Measurements from ENCODE around the gene SLC7A14. TPM values are rescaled to one million over a fixed set of nuclear protein-coding genes. Genes with fewer than 3 reads are reported as not detected.

SLC7A14 gene
- total and polyA plus RNA-seq, 10 of the 15 experiments (the other 5 are each of a cell fraction or from before 2014, with no cell fraction given) = not detected

- no peak for TF ChIP-seq BRCA1 (IDR thresholded peaks at IDR 0.05; ENCODE audit: low read depth, low read length)
- TF ChIP-seq RUNX3 (IDR thresholded peaks at IDR 0.05; ENCODE audit: low read length) = no peak
- peak; percentile 31; the same call in 1 of the 2 replicates for TF ChIP-seq ZNF24 (IDR thresholded peaks at IDR 0.05)
- no peak for TF ChIP-seq ASH2L (IDR thresholded peaks at IDR 0.05; ENCODE audit: borderline replicate concordance, low read depth)
- TF ChIP-seq, protein P1, sequence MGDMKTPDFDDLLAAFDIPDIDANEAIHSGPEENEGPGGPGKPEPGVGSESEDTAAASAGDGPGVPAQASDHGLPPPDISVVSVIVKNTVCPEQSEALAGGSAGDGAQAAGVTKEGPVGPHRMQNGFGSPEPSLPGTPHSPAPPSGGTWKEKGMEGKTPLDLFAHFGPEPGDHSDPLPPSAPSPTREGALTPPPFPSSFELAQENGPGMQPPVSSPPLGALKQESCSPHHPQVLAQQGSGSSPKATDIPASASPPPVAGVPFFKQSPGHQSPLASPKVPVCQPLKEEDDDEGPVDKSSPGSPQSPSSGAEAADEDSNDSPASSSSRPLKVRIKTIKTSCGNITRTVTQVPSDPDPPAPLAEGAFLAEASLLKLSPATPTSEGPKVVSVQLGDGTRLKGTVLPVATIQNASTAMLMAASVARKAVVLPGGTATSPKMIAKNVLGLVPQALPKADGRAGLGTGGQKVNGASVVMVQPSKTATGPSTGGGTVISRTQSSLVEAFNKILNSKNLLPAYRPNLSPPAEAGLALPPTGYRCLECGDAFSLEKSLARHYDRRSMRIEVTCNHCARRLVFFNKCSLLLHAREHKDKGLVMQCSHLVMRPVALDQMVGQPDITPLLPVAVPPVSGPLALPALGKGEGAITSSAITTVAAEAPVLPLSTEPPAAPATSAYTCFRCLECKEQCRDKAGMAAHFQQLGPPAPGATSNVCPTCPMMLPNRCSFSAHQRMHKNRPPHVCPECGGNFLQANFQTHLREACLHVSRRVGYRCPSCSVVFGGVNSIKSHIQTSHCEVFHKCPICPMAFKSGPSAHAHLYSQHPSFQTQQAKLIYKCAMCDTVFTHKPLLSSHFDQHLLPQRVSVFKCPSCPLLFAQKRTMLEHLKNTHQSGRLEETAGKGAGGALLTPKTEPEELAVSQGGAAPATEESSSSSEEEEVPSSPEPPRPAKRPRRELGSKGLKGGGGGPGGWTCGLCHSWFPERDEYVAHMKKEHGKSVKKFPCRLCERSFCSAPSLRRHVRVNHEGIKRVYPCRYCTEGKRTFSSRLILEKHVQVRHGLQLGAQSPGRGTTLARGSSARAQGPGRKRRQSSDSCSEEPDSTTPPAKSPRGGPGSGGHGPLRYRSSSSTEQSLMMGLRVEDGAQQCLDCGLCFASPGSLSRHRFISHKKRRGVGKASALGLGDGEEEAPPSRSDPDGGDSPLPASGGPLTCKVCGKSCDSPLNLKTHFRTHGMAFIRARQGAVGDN (IDR thresholded peaks at IDR 0.05) = no peak
- TF ChIP-seq CHD2 (IDR thresholded peaks at IDR 0.05; ENCODE audit: borderline replicate concordance, low read depth, low read length) = no peak
- no peak for TF ChIP-seq CREM (IDR thresholded peaks at IDR 0.05; ENCODE audit: low read depth)
- no peak for TF ChIP-seq SRF (IDR thresholded peaks at IDR 0.05; ENCODE audit: low read depth in 2 of 2, low read length in 2 of 2)
- no peak for TF ChIP-seq NR2C1 (IDR thresholded peaks at IDR 0.05)
- peak; percentile 90 for TF ChIP-seq RAD21 (IDR thresholded peaks at IDR 0.05; ENCODE audit: insufficient read depth, low read depth, low read length)
- peak; percentile 92 for TF ChIP-seq SMC3 (IDR thresholded peaks at IDR 0.05; ENCODE audit: borderline replicate concordance, low read length)
These were observed 175.3 kb downstream of the SLC7A14 start (continued) for GRCh38 chr3:170410428-170411029.

Small RNA genes lying within 50 kb of the gene (microRNA-seq; reads per million reads assigned to microRNA genes)
- not detected for gene MIR6828

Other genes starting within 250 kb of the SLC7A14 start
- 10.5 and 14.7 TPM in 2 replicates for gene SKIL, start 228.4 kb downstream of the SLC7A14 start, total RNA-seq (2014; rRNA removed)
- gene SKIL, start 228.4 kb downstream of the SLC7A14 start, total RNA-seq (2014; rRNA removed; fragmentation: Illumina TruSeq; extraction: Trizol) = 13.6 and 14.7 TPM in 2 replicates
- gene SKIL, start 228.4 kb downstream of the SLC7A14 start, total RNA-seq (2021) = 14.4 and 14.8 TPM in 2 replicates
- gene SKIL, start 228.4 kb downstream of the SLC7A14 start, polyA plus RNA-seq (2011; rRNA removed) = 4.7 and 6.5 TPM in 2 replicates
- 6.0 and 9.3 TPM in 2 replicates for gene SKIL, start 228.4 kb downstream of the SLC7A14 start, polyA plus RNA-seq (2014; fragmentation: Illumina TruSeq; extraction: Trizol)
- 1 to 10 TPM; 2.7 to 5.7 TPM for gene SKIL, start 228.4 kb downstream of the SLC7A14 start, polyA plus RNA-seq (2014; fragmentation: Nextera tagmentation; extraction: Ambion mirVana)
- gene SKIL, start 228.4 kb downstream of the SLC7A14 start, polyA plus RNA-seq (2014; rRNA removed) = 5.1 and 5.9 TPM in 2 replicates
- 1 to 10 TPM; 7.4 TPM for gene SKIL, start 228.4 kb downstream of the SLC7A14 start, polyA plus RNA-seq (2016; fragmentation: Nextera tagmentation; extraction: Ambion mirVana)
- 0.16 TPM in 1 of 2 replicates, not detected in the other for gene CLDN11, start 167.2 kb downstream of the SLC7A14 start, total RNA-seq (2014; rRNA removed)
- gene CLDN11, start 167.2 kb downstream of the SLC7A14 start, total RNA-seq (2014; rRNA removed; fragmentation: Illumina TruSeq; extraction: Trizol) = not detected in 2 replicates
- 0.15 and 0.29 TPM in 2 replicates for gene CLDN11, start 167.2 kb downstream of the SLC7A14 start, total RNA-seq (2021)
- gene CLDN11, start 167.2 kb downstream of the SLC7A14 start, polyA plus RNA-seq (2011; rRNA removed) = not detected in 2 replicates
- not detected in 2 replicates for gene CLDN11, start 167.2 kb downstream of the SLC7A14 start, polyA plus RNA-seq (2014; fragmentation: Illumina TruSeq; extraction: Trizol)
- not detected for gene CLDN11, start 167.2 kb downstream of the SLC7A14 start, polyA plus RNA-seq (2014; fragmentation: Nextera tagmentation; extraction: Ambion mirVana)
- gene CLDN11, start 167.2 kb downstream of the SLC7A14 start, polyA plus RNA-seq (2014; rRNA removed) = not detected in 2 replicates
- gene CLDN11, start 167.2 kb downstream of the SLC7A14 start, polyA plus RNA-seq (2016; fragmentation: Nextera tagmentation; extraction: Ambion mirVana) = not detected